Stimulated activated naive CD8-positive, alpha-beta T cell treated with anti-CD3 and anti-CD28 coated beads, Interleukin-15, amount 100 ng/mL, for 72 hours (primary cell): Measurements from ENCODE around the gene SS18.
A peak's percentile ranks its signal among the peaks of the same experiment; 100 is the strongest.

ENCODE experiments used
- ATAC-seq: fragments of 150-1000 bp; cut with Tn5 transposase; 2 replicates; pipeline ENCODE4 v1.10.0; 2021; ENCODE audit warnings: mild to moderate bottlenecking, moderate library complexity
- DNase-seq, 2 donors: peaks; one replicate each; pipeline ENCODE4 v3.0.0; 2021 to 2022
- H3K27ac Mint-ChIP-seq, 2 donors: one replicate each; pipeline ENCODE4 v1.8.0; 2022; ENCODE audit warnings: mild to moderate bottlenecking in 2 of 2, mixed read lengths in 2 of 2, moderate library complexity in 2 of 2
- H3K27me3 Mint-ChIP-seq: one replicate; pipeline ENCODE4 v1.8.0; 2022; ENCODE audit warnings: mixed read lengths
- H3K4me1 Mint-ChIP-seq: one replicate; pipeline ENCODE4 v1.8.0; 2022; ENCODE audit warnings: mild to moderate bottlenecking, mixed read lengths
- H3K4me3 Mint-ChIP-seq, 2 donors: one replicate each; pipeline ENCODE4 v1.8.0; 2022; ENCODE audit warnings: mild to moderate bottlenecking in 2 of 2, mixed read lengths in 2 of 2, moderate library complexity in 1 of 2
- H3K9me3 Mint-ChIP-seq, 2 donors: one replicate each; pipeline ENCODE4 v1.8.0; 2022; ENCODE audit warnings: mixed read lengths in 2 of 2

SS18 gene

GRCh38 chr18:26044807-26045206, 45.6 kb downstream of the SS18 start:
- Mint-ChIP-seq H3K9me3 (no peaks in the 10 kb centered on the region), H3K4me3 (no peak overlapping the region), H3K27ac (peak overlapping the region in 1 of 2 donors; percentile 43), H3K27me3 (no peaks in the 10 kb centered on the region), H3K4me1 (no peaks in the 10 kb centered on the region)
- ATAC-seq (no peak), DNase-seq (no peak)

DNA sequence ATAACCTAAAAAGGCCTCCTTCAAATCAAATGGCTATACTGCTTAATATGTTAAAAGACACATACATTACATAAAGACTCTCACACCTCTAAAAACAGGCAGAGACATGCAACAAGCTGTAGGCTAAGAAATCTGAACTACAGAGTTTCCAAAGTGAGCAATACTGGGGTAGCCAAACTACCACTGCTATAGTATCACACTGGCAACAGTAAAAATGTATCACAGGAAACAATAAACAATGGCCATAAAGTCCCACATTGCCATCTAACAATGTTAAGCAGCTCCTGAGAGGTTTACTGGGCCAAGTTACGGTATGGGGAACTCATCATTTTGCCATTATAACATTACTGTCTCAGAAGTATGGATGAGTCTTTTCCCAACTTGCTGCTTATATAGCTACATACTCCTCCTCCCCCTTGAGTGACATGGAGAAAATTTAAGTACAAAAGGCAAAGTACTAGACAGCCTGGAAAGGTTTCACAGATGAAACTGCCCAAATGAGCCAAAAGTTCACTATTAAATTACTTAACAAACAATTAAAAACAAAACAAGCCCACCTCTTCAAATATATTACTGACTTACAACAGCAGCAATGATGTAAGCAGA, 50.3 kb downstream of the SS18 start:
- no peaks in the 10 kb centered on the region for H3K27me3 Mint-ChIP-seq
- H3K4me3 Mint-ChIP-seq: no peak overlapping the region
- no peaks in the 10 kb centered on the region for H3K9me3 Mint-ChIP-seq
- DNase-seq (no peak), ATAC-seq (no peak)
- peak overlapping the region in 1 of 2 donors; percentile 41 for H3K27ac Mint-ChIP-seq
- H3K4me1 Mint-ChIP-seq: no peaks in the 10 kb centered on the region

DNA sequence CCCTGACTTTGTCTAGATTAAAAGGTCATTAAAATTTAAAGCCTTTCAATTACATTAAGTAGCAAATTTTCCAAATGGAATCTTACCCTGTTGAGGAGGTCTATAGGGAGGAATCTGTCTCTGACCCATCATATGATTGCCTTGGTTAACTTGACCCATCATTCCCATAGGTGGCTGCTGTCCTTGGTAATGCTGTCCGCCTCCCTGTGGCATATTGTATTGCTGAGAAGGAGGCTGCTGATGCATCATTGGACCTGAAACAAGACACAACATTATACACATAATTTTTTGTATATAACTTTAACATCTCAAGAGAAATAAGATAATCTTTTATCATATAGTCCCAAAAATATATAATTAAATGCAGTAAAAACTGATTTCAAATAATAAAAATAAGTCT, 51.2 kb downstream of the SS18 start:
- DNase-seq: no peak
- H3K4me1 Mint-ChIP-seq: no peaks in the 10 kb centered on the region
- H3K9me3 Mint-ChIP-seq: no peaks in the 10 kb centered on the region
- no peaks in the 10 kb centered on the region for H3K27me3 Mint-ChIP-seq
- H3K27ac Mint-ChIP-seq: no peak overlapping the region
- ATAC-seq: no peak
- no peak overlapping the region for H3K4me3 Mint-ChIP-seq

GRCh38 chr18:26036635-26037034, 53.8 kb downstream of the SS18 start:
- no peak overlapping the region for H3K27ac Mint-ChIP-seq
- H3K4me1 Mint-ChIP-seq: no peaks in the 10 kb centered on the region
- no peak for ATAC-seq
- no peaks in the 10 kb centered on the region for H3K9me3 Mint-ChIP-seq
- H3K27me3 Mint-ChIP-seq: no peaks in the 10 kb centered on the region
- no peak for DNase-seq
- no peak overlapping the region for H3K4me3 Mint-ChIP-seq

GRCh38 chr18:26034850-26035497, 55.4 kb downstream of the SS18 start:
- no peak for DNase-seq
- Mint-ChIP-seq H3K27ac (no peak overlapping the region), H3K4me1 (no peaks in the 10 kb centered on the region), H3K27me3 (no peaks in the 10 kb centered on the region), H3K4me3 (no peak overlapping the region), H3K9me3 (no peaks in the 10 kb centered on the region)
- no peak for ATAC-seq

GRCh38 chr18:26022585-26022984, 67.8 kb downstream of the SS18 start:
- peak overlapping the region; percentile 9 to 35 for H3K27ac Mint-ChIP-seq
- ATAC-seq: no peak
- peaks cover 12% of the 10 kb centered on the region for H3K4me1 Mint-ChIP-seq
- no peak overlapping the region for H3K4me3 Mint-ChIP-seq
- H3K9me3 Mint-ChIP-seq: no peaks in the 10 kb centered on the region
- no peaks in the 10 kb centered on the region for H3K27me3 Mint-ChIP-seq
- no peak for DNase-seq

- peaks cover 14% of the 10 kb centered on the region for H3K4me1 Mint-ChIP-seq
- no peaks in the 10 kb centered on the region for H3K9me3 Mint-ChIP-seq
- H3K27me3 Mint-ChIP-seq: no peaks in the 10 kb centered on the region
- H3K27ac Mint-ChIP-seq: no peak overlapping the region
- no peak for ATAC-seq
- no peak for DNase-seq
- no peak overlapping the region for H3K4me3 Mint-ChIP-seq
These were observed 69.2 kb downstream of the SS18 start for GRCh38 chr18:26021061-26021754.

- Mint-ChIP-seq H3K9me3 (no peaks in the 10 kb centered on the region), H3K4me1 (peaks cover 7% of the 10 kb centered on the region), H3K27me3 (no peaks in the 10 kb centered on the region), H3K27ac (peak overlapping the region in 1 of 2 donors; percentile 74), H3K4me3 (no peak overlapping the region)
- no peak for ATAC-seq
- DNase-seq: no peak
These were observed 72.5 kb downstream of the SS18 start for GRCh38 chr18:26017929-26018328.

DNA sequence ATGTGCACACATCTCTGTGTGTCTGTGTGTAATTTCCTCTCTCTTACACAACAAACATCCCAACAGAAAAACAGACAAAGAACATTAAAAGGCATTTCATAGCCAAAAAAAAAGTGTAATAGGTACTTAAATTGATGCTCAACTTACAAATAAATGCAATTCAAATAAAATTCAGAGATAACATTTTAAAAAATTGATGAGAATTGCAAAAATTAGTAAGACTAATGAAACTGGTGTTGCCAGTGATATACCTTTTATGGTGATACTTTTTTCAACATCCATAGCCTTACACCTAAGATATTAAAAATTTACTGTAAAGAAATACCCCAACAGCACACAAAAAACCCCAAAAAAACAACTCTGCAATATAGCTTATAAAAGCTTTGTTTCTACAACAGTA, 76.0 kb downstream of the SS18 start:
- H3K4me3 Mint-ChIP-seq: no peak overlapping the region
- H3K27me3 Mint-ChIP-seq: no peaks in the 10 kb centered on the region
- H3K4me1 Mint-ChIP-seq: peaks cover 7% of the 10 kb centered on the region
- peak overlapping the region in 1 of 2 donors; percentile 83 for H3K27ac Mint-ChIP-seq
- no peak for DNase-seq
- no peaks in the 10 kb centered on the region for H3K9me3 Mint-ChIP-seq
- no peak for ATAC-seq

DNA sequence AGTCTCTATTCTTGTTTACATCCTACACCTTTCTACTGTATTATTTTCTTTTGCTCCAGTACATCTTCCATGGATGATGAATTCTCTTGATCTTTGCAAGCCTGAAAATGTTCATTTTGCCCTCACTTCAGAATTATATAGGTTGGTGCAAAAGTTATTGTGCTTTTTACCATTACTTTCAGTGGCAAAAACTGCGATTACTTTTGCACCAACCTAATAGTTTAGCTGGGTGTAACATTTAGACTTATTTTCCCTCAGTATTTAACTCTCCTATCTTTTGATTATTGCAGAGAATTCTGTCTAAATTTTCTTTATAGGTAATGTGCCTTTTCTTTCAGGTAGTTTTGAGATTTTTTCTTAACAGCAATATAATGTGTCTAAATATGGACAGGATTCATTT, 81.8 kb downstream of the SS18 start:
- no peaks in the 10 kb centered on the region for H3K27me3 Mint-ChIP-seq
- no peaks in the 10 kb centered on the region for H3K4me1 Mint-ChIP-seq
- no peak overlapping the region for H3K27ac Mint-ChIP-seq
- no peak overlapping the region for H3K4me3 Mint-ChIP-seq
- ATAC-seq (no peak), DNase-seq (no peak)
- no peaks in the 10 kb centered on the region for H3K9me3 Mint-ChIP-seq

- Mint-ChIP-seq H3K4me3 (no peak overlapping the region), H3K27me3 (no peaks in the 10 kb centered on the region), H3K4me1 (no peaks in the 10 kb centered on the region), H3K27ac (peak overlapping the region in 1 of 2 donors; percentile 28), H3K9me3 (no peaks in the 10 kb centered on the region)
- DNase-seq (no peak), ATAC-seq (no peak)
These were observed 82.3 kb downstream of the SS18 start for GRCh38 chr18:26008096-26008495.

DNA sequence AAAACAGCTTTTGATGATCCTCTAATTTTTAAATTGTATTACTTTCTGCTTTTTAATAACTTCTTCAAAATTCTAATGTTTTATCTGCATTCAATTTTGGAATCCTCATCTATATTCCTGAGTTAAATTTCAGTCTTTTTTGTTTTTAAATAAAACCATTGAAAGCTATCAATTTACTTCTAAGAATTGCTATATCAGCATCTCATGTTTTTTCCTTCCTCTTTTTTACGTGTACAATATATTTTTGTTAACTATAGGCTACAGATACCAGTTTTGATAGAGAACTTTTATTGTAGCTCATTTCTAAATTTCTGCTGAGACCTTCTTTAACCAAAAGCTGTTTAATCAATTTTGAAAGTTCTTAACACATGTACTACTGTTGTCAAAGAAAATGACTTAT, 84.5 kb downstream of the SS18 start:
- Mint-ChIP-seq H3K27ac (peak overlapping the region in 1 of 2 donors; percentile 46), H3K4me1 (no peaks in the 10 kb centered on the region), H3K9me3 (no peaks in the 10 kb centered on the region), H3K4me3 (no peak overlapping the region), H3K27me3 (no peaks in the 10 kb centered on the region)
- ATAC-seq: no peak
- DNase-seq: no peak

DNA sequence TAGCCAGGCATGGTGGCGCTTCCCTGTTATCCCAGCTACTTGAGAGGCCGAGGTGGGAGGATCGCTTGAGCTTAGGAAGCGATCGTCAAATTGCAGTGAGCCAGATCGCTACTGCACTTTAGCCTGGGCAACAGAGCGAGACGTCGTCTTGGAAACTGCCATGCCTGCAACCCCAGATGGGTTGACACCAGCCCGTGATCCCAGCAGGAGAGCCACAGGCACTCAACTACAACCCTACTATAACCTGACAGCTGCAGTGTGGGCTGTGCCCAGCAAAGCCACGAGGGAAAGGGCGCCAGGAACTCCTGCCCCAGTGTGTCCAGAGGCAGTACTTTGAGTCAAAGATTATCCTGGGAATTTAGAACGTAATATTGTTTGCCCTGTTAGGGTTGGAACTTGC, 85.6 kb downstream of the SS18 start:
- Mint-ChIP-seq H3K4me3 (no peak overlapping the region), H3K9me3 (no peaks in the 10 kb centered on the region), H3K27ac (no peak overlapping the region), H3K4me1 (no peaks in the 10 kb centered on the region), H3K27me3 (no peaks in the 10 kb centered on the region)
- no peak for DNase-seq
- ATAC-seq: no peak

GRCh38 chr18:26003817-26004216, 86.6 kb downstream of the SS18 start:
- DNase-seq: no peak
- no peak overlapping the region for H3K4me3 Mint-ChIP-seq

GRCh38 chr18:26003356-26003755, 87.1 kb downstream of the SS18 start:
- Mint-ChIP-seq H3K27me3 (no peaks in the 10 kb centered on the region), H3K9me3 (no peaks in the 10 kb centered on the region)
- no peak for DNase-seq

More at GRCh38 chr18:26003817-26004216, 86.6 kb downstream of the SS18 start:
- no peak for ATAC-seq
- Mint-ChIP-seq H3K9me3 (no peaks in the 10 kb centered on the region), H3K27ac (no peak overlapping the region), H3K27me3 (no peaks in the 10 kb centered on the region), H3K4me1 (no peaks in the 10 kb centered on the region)

DNA sequence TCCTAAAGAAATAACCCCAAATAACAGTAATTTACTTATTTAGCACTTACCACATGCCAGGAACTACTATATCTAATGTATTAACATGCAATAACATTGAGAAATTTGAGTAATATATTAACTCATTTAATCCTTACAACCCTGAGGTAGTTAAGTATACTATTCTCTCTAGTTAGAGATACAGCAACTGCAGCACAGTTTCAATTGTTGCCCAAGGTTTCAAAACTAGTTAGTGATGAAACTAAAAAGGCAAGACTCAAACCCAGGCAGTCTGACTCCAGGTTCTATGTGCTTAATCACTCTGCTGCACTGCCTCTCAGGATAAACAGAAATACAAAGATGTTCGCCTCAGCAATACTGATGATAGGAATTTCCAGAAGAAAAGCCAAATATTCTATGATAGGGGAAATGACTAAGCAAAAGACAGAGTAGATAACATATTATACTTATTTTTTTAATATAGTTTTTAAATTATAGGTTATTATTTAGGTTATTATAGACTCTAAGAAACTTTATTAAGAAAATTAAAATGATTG, 88.0 kb downstream of the SS18 start:
- no peaks in the 10 kb centered on the region for H3K27me3 Mint-ChIP-seq
- no peak overlapping the region for H3K4me3 Mint-ChIP-seq
- H3K27ac Mint-ChIP-seq: no peak overlapping the region
- H3K4me1 Mint-ChIP-seq: no peaks in the 10 kb centered on the region
- DNase-seq (no peak), ATAC-seq (no peak)
- H3K9me3 Mint-ChIP-seq: no peaks in the 10 kb centered on the region

More at GRCh38 chr18:26003356-26003755, 87.1 kb downstream of the SS18 start:
- no peak overlapping the region for H3K4me3 Mint-ChIP-seq
- ATAC-seq: no peak
- no peak overlapping the region for H3K27ac Mint-ChIP-seq
- no peaks in the 10 kb centered on the region for H3K4me1 Mint-ChIP-seq
